NT2/D1 (cell line): ENCODE measurements around the gene CDC25B.

Source experiments
- SUZ12 ChIP-seq: IDR thresholded peaks from 2 replicates; pipeline ENCODE4 v1.6.1; 2011; ENCODE audit not compliant: insufficient read length, insufficient read depth; ENCODE audit errors: extremely low read depth
- YY1 ChIP-seq: IDR thresholded peaks from 2 replicates; pipeline ENCODE4 v1.6.1; 2011; ENCODE audit not compliant: insufficient read length, insufficient read depth
- ZNF274 ChIP-seq: IDR thresholded peaks from 2 replicates; pipeline ENCODE4 v1.6.1; 2011; ENCODE audit warnings: mild to moderate bottlenecking, low read depth, low read length

DNA sequence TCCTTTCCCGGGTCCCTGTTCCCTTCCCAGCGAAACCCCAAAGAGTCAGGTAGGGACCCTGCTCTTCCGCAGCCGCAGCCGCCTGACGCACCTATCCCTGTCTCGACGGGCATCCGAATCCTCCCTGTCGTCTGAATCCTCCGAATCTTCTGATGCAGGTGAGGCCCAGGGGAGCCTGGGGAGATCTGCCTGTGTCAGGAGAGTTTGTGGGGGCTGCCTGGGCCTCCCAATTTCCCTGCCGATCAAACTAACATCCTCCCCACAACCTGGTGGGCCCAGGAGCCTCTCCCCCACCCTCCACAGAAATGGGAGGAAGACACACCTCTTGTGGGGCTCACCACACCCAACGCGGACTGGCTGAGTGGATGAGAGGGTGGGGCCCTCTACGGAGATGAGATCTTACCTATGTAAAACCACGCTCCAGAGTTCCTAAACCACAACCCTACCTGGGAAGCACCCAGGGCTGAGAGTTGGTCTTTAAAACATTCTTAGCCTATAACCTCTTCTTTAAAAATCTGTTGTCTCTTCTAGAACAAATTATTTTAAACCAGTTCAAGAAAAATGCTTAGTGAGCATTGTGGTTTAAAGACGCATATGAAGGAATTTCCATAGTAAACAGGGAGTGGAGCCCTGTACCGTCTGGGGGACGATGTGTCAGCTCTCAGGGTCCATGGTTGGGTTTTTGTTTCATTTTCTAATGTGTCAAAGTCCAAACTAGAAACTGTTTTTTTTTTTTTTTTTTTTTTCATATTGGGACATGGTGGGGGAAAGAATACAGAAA, 1.7 kb downstream of the CDC25B start:
- TF ChIP-seq SUZ12 (no peak), YY1 (no peak), ZNF274 (no peak)
